ENCODE results near the gene TMEM131. TPM values are rescaled to one million over a fixed set of nuclear protein-coding genes. Genes with fewer than 3 reads are reported as not detected.

The TMEM131 gene
- total RNA-seq, 2 experiments from 2014 or later: 17.4 to 32.3 TPM

- Histone ChIP-seq H3K4me1 (ENCODE audit: insufficient read depth, low read length, poor library complexity, severe bottlenecking) (no peaks in the 10 kb centered on the region), H3K79me2 (ENCODE audit: insufficient read depth, low read depth, low read length) (no peaks in the 10 kb centered on the region), H4K20me1 (ENCODE audit: insufficient read depth, low read length) (no peaks in the 10 kb centered on the region), H3K9me3 (ENCODE audit: low read length) (0 out of 2 replicates have a peak, but pooled peaks cover 6% of the 10 kb centered on the region), H3K27ac (ENCODE audit: low read depth, low read length, poor library complexity, severe bottlenecking) (no peak overlapping the region), H3K4me2 (ENCODE audit: low read length) (no peak overlapping the region), H3K36me3 (ENCODE audit: insufficient read depth, low read length) (peaks cover 51% of the 10 kb centered on the region), H3K9me2 (ENCODE audit: insufficient read depth, low read length) (no peaks in the 10 kb centered on the region), H2AFZ (ENCODE audit: low read length) (no peak overlapping the region), H3K4me3 (ENCODE audit: low read depth, low read length, poor library complexity, severe bottlenecking) (no peak overlapping the region)
- ChIA-PET POLR2A (interaction anchor here (0.9 kb wide), 1 partner anchor 140 kb away, joined by 5 read pairs; no protein-coding TSS in a partner anchor), CTCF (ENCODE audit: unreplicated experiment) (no interaction called here)
- BruUV-seq (replicated peaks): no TSS peak
- no peak for DNase-seq (ENCODE audit: low spot score)
- intact Hi-C loops (cut with micrococcal nuclease; ENCODE audit: unreplicated experiment): no loop called here
- no peak for TF ChIP-seq EZH2phosphoT487 (IDR thresholded peaks at IDR 0.05; ENCODE audit: borderline replicate concordance, low read depth, low read length)
- TF ChIP-seq, protein P1, sequence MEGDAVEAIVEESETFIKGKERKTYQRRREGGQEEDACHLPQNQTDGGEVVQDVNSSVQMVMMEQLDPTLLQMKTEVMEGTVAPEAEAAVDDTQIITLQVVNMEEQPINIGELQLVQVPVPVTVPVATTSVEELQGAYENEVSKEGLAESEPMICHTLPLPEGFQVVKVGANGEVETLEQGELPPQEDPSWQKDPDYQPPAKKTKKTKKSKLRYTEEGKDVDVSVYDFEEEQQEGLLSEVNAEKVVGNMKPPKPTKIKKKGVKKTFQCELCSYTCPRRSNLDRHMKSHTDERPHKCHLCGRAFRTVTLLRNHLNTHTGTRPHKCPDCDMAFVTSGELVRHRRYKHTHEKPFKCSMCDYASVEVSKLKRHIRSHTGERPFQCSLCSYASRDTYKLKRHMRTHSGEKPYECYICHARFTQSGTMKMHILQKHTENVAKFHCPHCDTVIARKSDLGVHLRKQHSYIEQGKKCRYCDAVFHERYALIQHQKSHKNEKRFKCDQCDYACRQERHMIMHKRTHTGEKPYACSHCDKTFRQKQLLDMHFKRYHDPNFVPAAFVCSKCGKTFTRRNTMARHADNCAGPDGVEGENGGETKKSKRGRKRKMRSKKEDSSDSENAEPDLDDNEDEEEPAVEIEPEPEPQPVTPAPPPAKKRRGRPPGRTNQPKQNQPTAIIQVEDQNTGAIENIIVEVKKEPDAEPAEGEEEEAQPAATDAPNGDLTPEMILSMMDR (conservative IDR thresholded peaks at IDR 0.05; ENCODE audit: low read length): no peak
These were observed 265.5 kb downstream of the TMEM131 start for GRCh38 chr2:97730245-97730644.

DNA sequence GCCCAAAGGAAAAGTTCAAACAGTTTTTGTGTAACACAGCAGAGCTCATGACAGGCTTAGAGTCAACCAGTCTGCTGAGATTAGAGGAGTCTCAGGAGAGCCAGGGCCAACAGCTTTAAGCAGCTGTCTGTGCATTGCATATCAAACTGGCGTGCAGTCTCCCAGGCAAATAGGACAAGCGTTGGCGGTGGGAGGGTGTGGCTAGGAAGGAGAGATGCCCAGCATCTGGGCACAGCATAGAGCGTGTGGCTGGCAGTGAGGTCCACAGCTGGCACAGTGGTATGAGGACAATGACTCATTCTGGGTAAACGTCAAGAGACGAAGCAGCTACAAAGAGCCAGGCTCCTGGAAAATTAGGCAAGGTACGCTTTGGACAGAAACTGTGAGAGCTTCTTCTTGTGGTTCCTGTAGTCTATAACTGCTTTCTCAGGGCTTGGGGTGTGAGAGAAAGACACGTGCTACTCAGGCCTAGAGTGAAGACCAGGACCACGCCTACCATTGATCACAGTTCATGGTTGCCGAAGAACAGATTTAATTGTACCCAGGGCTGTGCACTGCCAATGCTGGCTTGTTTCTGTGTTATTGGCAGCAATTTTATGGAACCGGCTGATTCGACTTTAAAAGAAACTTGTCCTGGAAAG is 267.5 kb downstream of the TMEM131 start:
- TF ChIP-seq EZH2phosphoT487 (IDR thresholded peaks at IDR 0.05; ENCODE audit: borderline replicate concordance, low read depth, low read length): no peak
- TF ChIP-seq, protein P1 (conservative IDR thresholded peaks at IDR 0.05; ENCODE audit: low read length): no peak
- no peaks in the 10 kb centered on the region for H4K20me1 ChIP-seq (ENCODE audit: insufficient read depth, low read length)
- H3K4me3 ChIP-seq (ENCODE audit: low read depth, low read length, poor library complexity, severe bottlenecking): no peak overlapping the region
- intact Hi-C loops (cut with micrococcal nuclease; ENCODE audit: unreplicated experiment): no loop called here
- H3K4me2 ChIP-seq (ENCODE audit: low read length): no peak overlapping the region
- no TSS peak for BruUV-seq (replicated peaks)
- H3K9me2 ChIP-seq (ENCODE audit: insufficient read depth, low read length): no peaks in the 10 kb centered on the region
- H2AFZ ChIP-seq (ENCODE audit: low read length): no peak overlapping the region
- peaks cover 55% of the 10 kb centered on the region for H3K36me3 ChIP-seq (ENCODE audit: insufficient read depth, low read length)
- 0 out of 2 replicates have a peak, but pooled peaks cover 6% of the 10 kb centered on the region for H3K9me3 ChIP-seq (ENCODE audit: low read length)
- no peak for DNase-seq (ENCODE audit: low spot score)
- POLR2A ChIA-PET: no interaction called here
- no peak overlapping the region for H3K27ac ChIP-seq (ENCODE audit: low read depth, low read length, poor library complexity, severe bottlenecking)
- CTCF ChIA-PET (ENCODE audit: unreplicated experiment): no interaction called here
- no peaks in the 10 kb centered on the region for H3K4me1 ChIP-seq (ENCODE audit: insufficient read depth, low read length, poor library complexity, severe bottlenecking)
- no peaks in the 10 kb centered on the region for H3K79me2 ChIP-seq (ENCODE audit: insufficient read depth, low read depth, low read length)

GRCh38 chr2:97727296-97727695 is 268.5 kb downstream of the TMEM131 start:
- ChIA-PET CTCF (ENCODE audit: unreplicated experiment) (no interaction called here), POLR2A (no interaction called here)
- Histone ChIP-seq H3K79me2 (ENCODE audit: insufficient read depth, low read depth, low read length) (no peaks in the 10 kb centered on the region), H3K27ac (ENCODE audit: low read depth, low read length, poor library complexity, severe bottlenecking) (no peak overlapping the region), H2AFZ (ENCODE audit: low read length) (no peak overlapping the region), H3K36me3 (ENCODE audit: insufficient read depth, low read length) (peaks cover 55% of the 10 kb centered on the region), H3K9me3 (ENCODE audit: low read length) (0 out of 2 replicates have a peak, but pooled peaks cover 6% of the 10 kb centered on the region), H3K4me2 (ENCODE audit: low read length) (no peak overlapping the region), H3K4me1 (ENCODE audit: insufficient read depth, low read length, poor library complexity, severe bottlenecking) (no peaks in the 10 kb centered on the region), H4K20me1 (ENCODE audit: insufficient read depth, low read length) (no peaks in the 10 kb centered on the region), H3K9me2 (ENCODE audit: insufficient read depth, low read length) (no peaks in the 10 kb centered on the region), H3K4me3 (ENCODE audit: low read depth, low read length, poor library complexity, severe bottlenecking) (no peak overlapping the region)
- no peak for TF ChIP-seq EZH2phosphoT487 (IDR thresholded peaks at IDR 0.05; ENCODE audit: borderline replicate concordance, low read depth, low read length)
- TF ChIP-seq, protein P1 (conservative IDR thresholded peaks at IDR 0.05; ENCODE audit: low read length): no peak
- no peak for DNase-seq (ENCODE audit: low spot score)
- intact Hi-C loops (cut with micrococcal nuclease; ENCODE audit: unreplicated experiment): no loop called here
- BruUV-seq (replicated peaks): no TSS peak
